ENCODE results near the gene S100A11.

Gene S100A11

GRCh38 chr1:151985768-151986167 lies 51.0 kb downstream of the S100A11 start:
- DNase-seq (ENCODE audit: low read depth in 2 of 2) = no peak

GRCh38 chr1:151985270-151985669 lies 51.5 kb downstream of the S100A11 start:
- no peak for DNase-seq (ENCODE audit: low read depth in 2 of 2)

GRCh38 chr1:151984313-151984956 lies 52.4 kb downstream of the S100A11 start:
- no peak for DNase-seq (ENCODE audit: low read depth in 2 of 2)
